Osteocyte (in vitro differentiated cells): ENCODE results near the gene RNF224. TPM values are rescaled to one million over a fixed set of nuclear protein-coding genes. Genes with fewer than 3 reads are reported as not detected.

Experiments
- DNase-seq: peaks from one replicate; pipeline ENCODE4 v3.0.0; 2021; ENCODE audit warnings: mixed read lengths; ENCODE audit not compliant: unreplicated experiment; ENCODE audit errors: extremely low spot score
- H3K27ac Mint-ChIP-seq: one replicate; pipeline ENCODE4 v1.8.0; 2021; ENCODE audit warnings: mild to moderate bottlenecking, mixed read lengths; ENCODE audit not compliant: unreplicated experiment
- H3K27me3 Mint-ChIP-seq: one replicate; pipeline ENCODE4 v1.8.0; 2021; ENCODE audit warnings: mixed read lengths; ENCODE audit not compliant: unreplicated experiment
- H3K36me3 Mint-ChIP-seq: one replicate; pipeline ENCODE4 v1.8.0; 2021; ENCODE audit warnings: mixed read lengths; ENCODE audit not compliant: unreplicated experiment
- H3K4me1 Mint-ChIP-seq: one replicate; pipeline ENCODE4 v1.8.0; 2021; ENCODE audit warnings: mixed read lengths; ENCODE audit not compliant: unreplicated experiment
- H3K4me3 Mint-ChIP-seq: one replicate; pipeline ENCODE4 v1.8.0; 2021; ENCODE audit warnings: mild to moderate bottlenecking, moderate library complexity, mixed read lengths; ENCODE audit not compliant: unreplicated experiment
- H3K9me3 Mint-ChIP-seq: one replicate; pipeline ENCODE4 v1.8.0; 2021; ENCODE audit warnings: mixed read lengths; ENCODE audit not compliant: unreplicated experiment
- CTCF ChIP-seq: fragments of 200-600 bp; sonication (generic); IDR thresholded peaks from 2 replicates; pipeline ENCODE4 v1.5.0; 2021; ENCODE audit warnings: antibody characterized with exemption, mild to moderate bottlenecking, moderate library complexity
- total RNA-seq: library from RNA; stranded (reverse); gene quantifications from 2 replicates; pipeline ENCODE4 v1.2.1, GENCODE V29; 2021

Gene RNF224
- total RNA-seq, 1 donor from 2014 or later, result not detected

- Mint-ChIP-seq H3K27ac (peak overlapping the region; percentile 25), H3K27me3 (no peaks in the 10 kb centered on the region), H3K9me3 (no peaks in the 10 kb centered on the region), H3K4me3 (no peak overlapping the region), H3K36me3 (no peaks in the 10 kb centered on the region), H3K4me1 (peaks cover 8% of the 10 kb centered on the region)
- TF ChIP-seq CTCF, result no peak
- no peak for DNase-seq
Observed at GRCh38 chr9:137227853-137228505, 677 bp downstream of the RNF224 start.

GRCh38 chr9:137228506-137228967 lies 1.2 kb downstream of the RNF224 start:
- H3K27me3 Mint-ChIP-seq, result no peaks in the 10 kb centered on the region
- H3K4me3 Mint-ChIP-seq, result no peak overlapping the region
- H3K27ac Mint-ChIP-seq, result no peak overlapping the region
- H3K36me3 Mint-ChIP-seq, result no peaks in the 10 kb centered on the region
- no peak for DNase-seq
- no peaks in the 10 kb centered on the region for H3K9me3 Mint-ChIP-seq
- peaks cover 6% of the 10 kb centered on the region for H3K4me1 Mint-ChIP-seq
- TF ChIP-seq CTCF, result no peak

- Mint-ChIP-seq H3K27me3 (no peaks in the 10 kb centered on the region), H3K4me3 (no peak overlapping the region), H3K36me3 (no peaks in the 10 kb centered on the region), H3K9me3 (no peaks in the 10 kb centered on the region), H3K4me1 (peaks cover 4% of the 10 kb centered on the region), H3K27ac (no peak overlapping the region)
- TF ChIP-seq CTCF, result no peak
- no peak for DNase-seq
Observed at GRCh38 chr9:137228968-137229896, 1.9 kb downstream of the RNF224 start.

GRCh38 chr9:137229903-137230704 lies 2.8 kb downstream of the RNF224 start:
- Mint-ChIP-seq H3K4me3 (no peak overlapping the region), H3K27ac (no peak overlapping the region), H3K9me3 (no peaks in the 10 kb centered on the region), H3K27me3 (no peaks in the 10 kb centered on the region), H3K36me3 (no peaks in the 10 kb centered on the region), H3K4me1 (peaks cover 4% of the 10 kb centered on the region)
- DNase-seq, result no peak
- no peak for TF ChIP-seq CTCF
